ENCODE results near the gene SPATS2.

SPATS2 gene

GRCh38 chr12:49451468-49452259 lies 84.4 kb downstream of the SPATS2 start:
- no peak for TF ChIP-seq CTCF (IDR thresholded peaks at IDR 0.05)

GRCh38 chr12:49455501-49455900 lies 88.2 kb downstream of the SPATS2 start:
- TF ChIP-seq CTCF (IDR thresholded peaks at IDR 0.05) = no peak
- no peaks in the 10 kb centered on the region for H3K27me3 ChIP-seq
- intact Hi-C loops (cut with DNase I; ENCODE audit: low total_unique reads) = no loop called here
- no peak for DNase-seq
- H3K9me3 ChIP-seq = no peaks in the 10 kb centered on the region
- no peak overlapping the region for H3K4me3 ChIP-seq
- no peaks in the 10 kb centered on the region for H3K36me3 ChIP-seq
- H3K27ac ChIP-seq = no peak overlapping the region
- no peaks in the 10 kb centered on the region for H3K4me1 ChIP-seq

More at GRCh38 chr12:49451468-49452259, 84.4 kb downstream of the SPATS2 start:
- Histone ChIP-seq H3K9me3 (no peaks in the 10 kb centered on the region), H3K27ac (no peak overlapping the region), H3K36me3 (no peaks in the 10 kb centered on the region), H3K4me3 (no peak overlapping the region), H3K4me1 (no peaks in the 10 kb centered on the region), H3K27me3 (no peaks in the 10 kb centered on the region)
- intact Hi-C loops (cut with DNase I; ENCODE audit: low total_unique reads) = loop anchor here (5.0 kb wide), 1 partner anchor 394 kb away; no protein-coding TSS in a partner anchor
- no peak for DNase-seq

GRCh38 chr12:49456131-49456679 lies 88.9 kb downstream of the SPATS2 start:
- Histone ChIP-seq H3K9me3 (no peaks in the 10 kb centered on the region), H3K36me3 (no peaks in the 10 kb centered on the region), H3K27me3 (no peaks in the 10 kb centered on the region), H3K4me1 (no peaks in the 10 kb centered on the region), H3K4me3 (no peak overlapping the region), H3K27ac (no peak overlapping the region)
- no peak for TF ChIP-seq CTCF (IDR thresholded peaks at IDR 0.05)
- intact Hi-C loops (cut with DNase I; ENCODE audit: low total_unique reads) = no loop called here
- no peak for DNase-seq

GRCh38 chr12:49458816-49459215 lies 91.6 kb downstream of the SPATS2 start:
- no peak overlapping the region for H3K27ac ChIP-seq
- TF ChIP-seq CTCF (IDR thresholded peaks at IDR 0.05) = no peak
- no peaks in the 10 kb centered on the region for H3K9me3 ChIP-seq
- H3K27me3 ChIP-seq = no peaks in the 10 kb centered on the region
- H3K36me3 ChIP-seq = no peaks in the 10 kb centered on the region
- no peak overlapping the region for H3K4me3 ChIP-seq
- DNase-seq = no peak
- intact Hi-C loops (cut with DNase I; ENCODE audit: low total_unique reads) = no loop called here
- H3K4me1 ChIP-seq = no peaks in the 10 kb centered on the region

- Histone ChIP-seq H3K27me3 (no peaks in the 10 kb centered on the region), H3K9me3 (no peaks in the 10 kb centered on the region), H3K36me3 (no peaks in the 10 kb centered on the region), H3K4me1 (no peaks in the 10 kb centered on the region), H3K4me3 (no peak overlapping the region), H3K27ac (no peak overlapping the region)
- no peak for DNase-seq
- TF ChIP-seq CTCF (IDR thresholded peaks at IDR 0.05) = no peak
- intact Hi-C loops (cut with DNase I; ENCODE audit: low total_unique reads) = no loop called here
Observed at GRCh38 chr12:49461221-49461620, 94.0 kb downstream of the SPATS2 start.
